MM.1S (cell line): Measurements from ENCODE around the gene PTPRJ.

ENCODE experiments used
- CTCF ChIP-seq: fragments of 300-600 bp; sonication (generic); IDR thresholded peaks from 2 replicates; pipeline ENCODE4 v1.5.1; 2016; ENCODE audit warnings: antibody characterized with exemption, low read length, mixed read lengths
- EZH2 ChIP-seq: fragments of 300-600 bp; sonication (generic); optimal IDR thresholded peaks from 2 replicates; pipeline ENCODE3; 2017; ENCODE audit warnings: low read depth, mild to moderate bottlenecking, antibody characterized with exemption, low read length, mixed read lengths

- TF ChIP-seq CTCF (no peak), EZH2 (no peak)
These were observed 39.9 kb downstream of the PTPRJ start for GRCh38 chr11:48020092-48020755.
